K562 (cell line): ENCODE results near the gene UIMC1. TPM values are rescaled to one million over a fixed set of nuclear protein-coding genes. Genes with fewer than 3 reads are reported as not detected.
"Not testable (repeated sequence)": the region's sequence is repeated elsewhere in the genome, so short reads cannot be mapped to it uniquely, and the experiment has no call there.

Experiments
- ATAC-seq: fragments of 200-7000 bp; cut with Tn5 transposase; 3 replicates; pipeline ENCODE4 v1.9.1; 2020; ENCODE audit warnings: moderate library complexity
- BruUV-seq: library from RNA; stranded (reverse); fragments of 400-500 nt; replicated peaks from 2 replicates; lab custom pipeline; 2021; lab: Mats Ljungman, UMichigan
- CTCF ChIA-PET: fragments of 300-600 bp; formaldehyde crosslinking; extraction: SDS; loops from one replicate; lab custom pipeline; 2021; ENCODE audit warnings: low intra/inter-chr PET ratio; lab: Yijun Ruan, JAX
- POLR2A ChIA-PET: fragments of 300-600, 350-650 bp; sonication (Branson Sonifier 250); formaldehyde crosslinking; extraction: SDS; loops from one replicate; lab custom pipeline; 2021; ENCODE audit warnings: antibody characterized with exemption, inconsistent platforms; lab: Yijun Ruan, JAX
- DNase-seq, 4 experiments: peaks; one replicate each; pipeline versions ENCODE4 v3.0.0 to v3.0.0-alpha.2; 2011 to 2018; ENCODE audit warnings: low spot score in 3 of 4, mixed read lengths in 3 of 4; ENCODE audit errors: extremely low read depth in 1 of 4
- FAIRE-seq: peaks from 2 replicates; lab custom pipeline; 2011; peaks lifted over from hg19 to GRCh38; lab: Jason Lieb, UNC
- H2AFZ ChIP-seq: 2 replicates; pipeline ENCODE4 v1.6.0; 2011; ENCODE audit warnings: low read depth, low read length, control low read depth, inconsistent platforms
- H3K27ac ChIP-seq: fragments of 200-600 bp; 3 replicates; pipeline ENCODE4 v1.8.0; 2011; ENCODE audit warnings: low read depth, mild to moderate bottlenecking, control low read depth, inconsistent platforms, low read length, moderate library complexity, mixed read lengths; ENCODE audit errors: extremely low read depth
- H3K27me3 ChIP-seq, 2 experiments: fragments of 300-600 bp in 1 of 2; 2 replicates in 1 of 2; 3 replicates in 1 of 2; pipeline versions ENCODE4 v1.6.0 to v1.8.0; 2011; ENCODE audit warnings: inconsistent platforms in 2 of 2, low read length in 2 of 2, mild to moderate bottlenecking in 1 of 2, mixed read lengths in 1 of 2, moderate library complexity in 1 of 2; ENCODE audit not compliant: control insufficient read depth in 2 of 2, insufficient read depth in 2 of 2
- H3K36me3 ChIP-seq: fragments of 300-600 bp; 3 replicates; pipeline ENCODE4 v1.8.0; 2011; ENCODE audit warnings: mild to moderate bottlenecking, low read length, inconsistent platforms; ENCODE audit not compliant: control insufficient read depth, insufficient read depth
- H3K4me1 ChIP-seq, 2 experiments: fragments of 200-600 bp in 1 of 2; replicated peaks in 1 of 2; 2 replicates in 1 of 2; 3 replicates in 1 of 2; pipeline versions ENCODE4 v1.5.1 to v1.8.0; 2011; ENCODE audit warnings: inconsistent platforms in 2 of 2, low read length in 2 of 2, mild to moderate bottlenecking in 1 of 2, mixed read lengths in 1 of 2, moderate library complexity in 1 of 2; ENCODE audit not compliant: control insufficient read depth in 2 of 2, insufficient read depth in 2 of 2
- H3K4me2 ChIP-seq: 2 replicates; pipeline ENCODE4 v1.6.1; 2011; ENCODE audit warnings: low read length, control low read depth, inconsistent platforms, mixed read lengths; ENCODE audit not compliant: insufficient read depth
- H3K4me3 ChIP-seq: fragments of 200-600 bp; sonication (generic), shearing (Covaris generic); 2 replicates; pipeline ENCODE4 v1.5.1; 2016; ENCODE audit warnings: control low read depth, inconsistent platforms
- H3K79me2 ChIP-seq: fragments of 200-600 bp; 3 replicates; pipeline ENCODE4 v1.8.0; 2011; ENCODE audit warnings: low read length, inconsistent platforms; ENCODE audit not compliant: control insufficient read depth, insufficient read depth
- H3K9ac ChIP-seq, 2 experiments: 2 replicates each; pipeline versions ENCODE4 v1.6.0 to v1.6.1; 2011; ENCODE audit warnings: low read depth in 2 of 2, low read length in 2 of 2, control low read depth in 1 of 2, inconsistent platforms in 1 of 2, mild to moderate bottlenecking in 1 of 2, mixed read lengths in 1 of 2; ENCODE audit not compliant: insufficient read depth in 1 of 2
- H3K9me1 ChIP-seq: one replicate; pipeline ENCODE4 v1.6.0; 2011; ENCODE audit warnings: inconsistent platforms, mild to moderate bottlenecking, low read length, moderate library complexity; ENCODE audit not compliant: control insufficient read depth, insufficient read depth
- H3K9me3 ChIP-seq: replicated peaks from 2 replicates; pipeline ENCODE4 v1.5.1; 2011; ENCODE audit warnings: low read depth, low read length, inconsistent platforms; ENCODE audit not compliant: control insufficient read depth, insufficient read depth
- H4K20me1 ChIP-seq: replicated peaks from 2 replicates; pipeline ENCODE4 v1.6.1; 2011; ENCODE audit warnings: low read length, inconsistent platforms, mixed read lengths; ENCODE audit not compliant: control insufficient read depth, insufficient read depth
- CEBPB ChIP-seq: fragments of 450-650 bp; IDR thresholded peaks from 2 replicates; pipeline ENCODE4 v1.6.1; 2016; ENCODE audit warnings: missing genetic modification characterization, missing compliant biosample characterization
- EGR1 ChIP-seq: fragments of 450-650 bp; conservative IDR thresholded peaks from 2 replicates; pipeline ENCODE4 v1.6.1; 2017; ENCODE audit warnings: mild to moderate bottlenecking
- MCM2 ChIP-seq: fragments of 450-650 bp; IDR thresholded peaks from 2 replicates; pipeline ENCODE4 v1.6.1; 2017; ENCODE audit warnings: low read depth, mild to moderate bottlenecking
- NFIC ChIP-seq: fragments of 450-650 bp; IDR thresholded peaks from 2 replicates; pipeline ENCODE4 v1.6.1; 2017; ENCODE audit warnings: mild to moderate bottlenecking, inconsistent platforms
- ZNF583 ChIP-seq: fragments of 250-450 bp; sonication (Bioruptor Pico); IDR thresholded peaks from 2 replicates; pipeline ENCODE4 v1.4.0; 2020
- WGBS: fragments of 100-300 bp; shearing (Covaris generic); methylation state at CpG from one replicate; pipeline ENCODE4 v1.1.6; 2016; ENCODE audit warnings: low coverage, mixed read lengths; ENCODE audit not compliant: insufficient coverage; ENCODE audit errors: missing lambda C conversion rate; 5-methylcytosine and 5-hydroxymethylcytosine counted together
- in situ Hi-C: fragments of 300-500 bp; cut with MboI; formaldehyde crosslinking; loops from 4 replicates; pipeline ENCODE4 v1.15.0; 2018; ENCODE audit warnings: inconsistent platforms, mixed read lengths
- intact Hi-C: fragments of 100-400 bp; cut with micrococcal nuclease; formaldehyde crosslinking; loops from 2 replicates; pipeline ENCODE4 v1.14.2; 2022
- polyA plus RNA-seq, 8 experiments: library from polyadenylated mRNA; depleted of rRNA in 4 of 8; stranded (reverse) in 5 of 8; unstranded in 3 of 8; fragments of >200 nt; fragmentation: Nextera tagmentation in 2 of 8; fragmentation: Illumina TruSeq in 1 of 8; extraction: Ambion mirVana in 2 of 8; extraction: Trizol in 1 of 8; gene quantifications; 2 replicates each; pipeline versions ENCODE4 v1.2.1 to v1.2.3, GENCODE V29; 2011 to 2014; ENCODE audit warnings: inconsistent platforms in 1 of 8, missing spikeins in 1 of 8
- total RNA-seq, 7 experiments: library from RNA; depleted of rRNA in 6 of 7; stranded (reverse); fragments of >200 nt in 6 of 7; fragmentation: Illumina TruSeq in 2 of 7; extraction: Trizol in 2 of 7; gene quantifications; 2 replicates each; pipeline versions ENCODE4 v1.2.1 to v1.2.3, GENCODE V29; 2011 to 2021; ENCODE audit warnings: low replicate concordance in 1 of 7
- TF ChIP-seq, protein P1 (sequence below): fragments of 250-450 bp; sonication (Bioruptor Pico); IDR thresholded peaks from 2 replicates; pipeline ENCODE4 v1.4.0; 2020

Gene UIMC1
- total and polyA plus RNA-seq, 9 of the 15 experiments (the other 6 are each of a cell fraction or from before 2014, with no cell fraction given) = 14.9 to 51.7 (median 36.8) TPM

DNA sequence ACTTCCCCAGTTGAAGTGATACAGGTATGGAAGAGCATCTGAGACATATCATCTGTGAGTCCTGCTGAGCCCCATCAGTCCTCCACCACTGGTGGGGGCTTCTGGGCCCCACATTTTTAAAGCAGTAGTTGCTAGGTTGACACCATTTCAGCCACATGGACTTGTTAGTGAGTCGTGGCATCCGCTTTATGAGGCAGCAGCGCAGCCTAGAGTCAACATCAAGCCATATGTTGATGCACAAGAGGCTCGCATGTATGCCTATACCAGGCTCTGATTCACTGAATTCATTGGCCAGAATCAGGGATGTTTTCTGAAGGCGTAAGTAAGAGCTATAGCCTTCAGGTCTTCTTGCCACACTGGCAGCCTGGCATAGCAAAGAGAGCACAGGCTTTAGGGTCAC is 42.7 kb upstream of the UIMC1 start (continued):
- TF ChIP-seq, protein P1, sequence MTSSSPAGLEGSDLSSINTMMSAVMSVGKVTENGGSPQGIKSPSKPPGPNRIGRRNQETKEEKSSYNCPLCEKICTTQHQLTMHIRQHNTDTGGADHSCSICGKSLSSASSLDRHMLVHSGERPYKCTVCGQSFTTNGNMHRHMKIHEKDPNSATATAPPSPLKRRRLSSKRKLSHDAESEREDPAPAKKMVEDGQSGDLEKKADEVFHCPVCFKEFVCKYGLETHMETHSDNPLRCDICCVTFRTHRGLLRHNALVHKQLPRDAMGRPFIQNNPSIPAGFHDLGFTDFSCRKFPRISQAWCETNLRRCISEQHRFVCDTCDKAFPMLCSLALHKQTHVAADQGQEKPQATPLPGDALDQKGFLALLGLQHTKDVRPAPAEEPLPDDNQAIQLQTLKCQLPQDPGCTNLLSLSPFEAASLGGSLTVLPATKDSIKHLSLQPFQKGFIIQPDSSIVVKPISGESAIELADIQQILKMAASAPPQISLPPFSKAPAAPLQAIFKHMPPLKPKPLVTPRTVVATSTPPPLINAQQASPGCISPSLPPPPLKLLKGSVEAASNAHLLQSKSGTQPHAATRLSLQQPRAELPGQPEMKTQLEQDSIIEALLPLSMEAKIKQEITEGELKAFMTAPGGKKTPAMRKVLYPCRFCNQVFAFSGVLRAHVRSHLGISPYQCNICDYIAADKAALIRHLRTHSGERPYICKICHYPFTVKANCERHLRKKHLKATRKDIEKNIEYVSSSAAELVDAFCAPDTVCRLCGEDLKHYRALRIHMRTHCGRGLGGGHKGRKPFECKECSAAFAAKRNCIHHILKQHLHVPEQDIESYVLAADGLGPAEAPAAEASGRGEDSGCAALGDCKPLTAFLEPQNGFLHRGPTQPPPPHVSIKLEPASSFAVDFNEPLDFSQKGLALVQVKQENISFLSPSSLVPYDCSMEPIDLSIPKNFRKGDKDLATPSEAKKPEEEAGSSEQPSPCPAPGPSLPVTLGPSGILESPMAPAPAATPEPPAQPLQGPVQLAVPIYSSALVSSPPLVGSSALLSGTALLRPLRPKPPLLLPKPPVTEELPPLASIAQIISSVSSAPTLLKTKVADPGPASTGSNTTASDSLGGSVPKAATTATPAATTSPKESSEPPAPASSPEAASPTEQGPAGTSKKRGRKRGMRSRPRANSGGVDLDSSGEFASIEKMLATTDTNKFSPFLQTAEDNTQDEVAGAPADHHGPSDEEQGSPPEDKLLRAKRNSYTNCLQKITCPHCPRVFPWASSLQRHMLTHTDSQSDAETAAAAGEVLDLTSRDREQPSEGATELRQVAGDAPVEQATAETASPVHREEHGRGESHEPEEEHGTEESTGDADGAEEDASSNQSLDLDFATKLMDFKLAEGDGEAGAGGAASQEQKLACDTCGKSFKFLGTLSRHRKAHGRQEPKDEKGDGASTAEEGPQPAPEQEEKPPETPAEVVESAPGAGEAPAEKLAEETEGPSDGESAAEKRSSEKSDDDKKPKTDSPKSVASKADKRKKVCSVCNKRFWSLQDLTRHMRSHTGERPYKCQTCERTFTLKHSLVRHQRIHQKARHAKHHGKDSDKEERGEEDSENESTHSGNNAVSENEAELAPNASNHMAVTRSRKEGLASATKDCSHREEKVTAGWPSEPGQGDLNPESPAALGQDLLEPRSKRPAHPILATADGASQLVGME (CRISPR knock-in tag) = no peak
- TF ChIP-seq NFIC (no peak), ZNF583 (CRISPR knock-in tag) (no peak), MCM2 (no peak)
- TF ChIP-seq, all 486 proteins: peak for 2

DNA sequence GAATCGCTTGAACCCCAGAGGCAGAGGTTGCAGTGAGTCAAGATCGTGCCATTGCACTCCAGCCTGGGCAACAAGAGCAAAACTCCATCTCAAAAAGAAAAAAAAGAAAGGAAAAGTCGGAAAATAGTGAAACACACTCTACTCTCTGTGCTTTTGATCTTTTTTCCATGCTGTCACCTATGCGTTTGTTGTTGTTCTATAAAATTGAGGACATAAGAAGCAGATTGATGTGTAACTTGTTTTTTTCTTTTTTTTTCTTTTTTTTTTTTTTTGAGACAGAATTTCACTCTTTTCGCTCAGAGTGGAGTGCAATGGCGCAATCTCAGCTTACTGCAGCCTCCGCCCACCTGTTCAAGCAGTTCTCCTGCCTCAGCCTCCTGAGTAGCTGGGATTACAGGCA is 42.0 kb upstream of the UIMC1 start:
- H3K4me3 ChIP-seq, in situ Hi-C loops, intact Hi-C loops, H2AFZ ChIP-seq, ATAC-seq, H3K9ac ChIP-seq, H3K9me1 ChIP-seq, H3K27me3 ChIP-seq, H3K4me2 ChIP-seq, FAIRE-seq, H3K9me3 ChIP-seq, H3K79me2 ChIP-seq, H3K4me1 ChIP-seq, BruUV-seq, POLR2A ChIA-PET, CTCF ChIA-PET, H4K20me1 ChIP-seq, DNase-seq, H3K27ac ChIP-seq: not testable (repeated sequence)
- H3K36me3 ChIP-seq = peaks cover 78% of the 10 kb centered on the region
- TF ChIP-seq CEBPB (tag) (peak; percentile 32; the same call in 1 of the 2 replicates), EGR1 (0 out of 2 replicates have a peak, but pooled peaks have one; percentile 7)
- whole genome bisulfite sequencing = 100% methylated on average over 4 of the region's 7 CpGs
